Hepatocyte (in vitro differentiated cells): ENCODE measurements around the gene SHH.

ENCODE experiments used
- EZH2 ChIP-seq: fragments of 200-600 bp; sonication (generic); IDR thresholded peaks from 2 replicates; pipeline ENCODE4 v1.6.1; 2016; ENCODE audit warnings: antibody characterized with exemption, mild to moderate bottlenecking, borderline replicate concordance
- EZH2phosphoT487 ChIP-seq: fragments of 200-600 bp; sonication (generic); IDR thresholded peaks from one replicate; pipeline ENCODE4 v1.6.1; 2018; ENCODE audit warnings: antibody characterized with exemption, mild to moderate bottlenecking, low read depth, moderate library complexity; ENCODE audit not compliant: unreplicated experiment, severe bottlenecking
- TF ChIP-seq, protein P1 (sequence below): fragments of 200-600 bp; sonication (generic); IDR thresholded peaks from 2 replicates; pipeline ENCODE4 v1.5.1; 2016; ENCODE audit warnings: antibody characterized with exemption, mild to moderate bottlenecking; ENCODE audit not compliant: poor library complexity

DNA sequence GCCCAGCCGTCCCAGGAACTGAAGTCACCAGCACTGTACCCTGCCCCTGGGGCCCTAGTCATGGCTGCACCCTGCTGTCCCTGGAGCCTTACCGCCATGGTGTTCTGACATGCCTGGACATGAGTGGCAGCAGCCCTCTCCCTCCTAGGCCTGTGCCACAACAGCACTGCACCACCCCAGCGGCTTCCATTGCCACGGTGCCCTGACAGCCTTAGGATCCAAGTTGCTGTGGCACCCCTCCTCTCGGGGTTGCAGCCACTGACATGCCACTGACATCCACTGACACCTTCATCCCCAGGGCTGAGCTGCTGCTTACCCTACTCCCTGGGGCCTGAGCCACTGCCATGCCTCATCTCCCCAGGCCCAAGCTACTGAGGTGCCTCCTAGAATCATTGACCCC, 39.6 kb upstream of the SHH start:
- TF ChIP-seq, protein P1, sequence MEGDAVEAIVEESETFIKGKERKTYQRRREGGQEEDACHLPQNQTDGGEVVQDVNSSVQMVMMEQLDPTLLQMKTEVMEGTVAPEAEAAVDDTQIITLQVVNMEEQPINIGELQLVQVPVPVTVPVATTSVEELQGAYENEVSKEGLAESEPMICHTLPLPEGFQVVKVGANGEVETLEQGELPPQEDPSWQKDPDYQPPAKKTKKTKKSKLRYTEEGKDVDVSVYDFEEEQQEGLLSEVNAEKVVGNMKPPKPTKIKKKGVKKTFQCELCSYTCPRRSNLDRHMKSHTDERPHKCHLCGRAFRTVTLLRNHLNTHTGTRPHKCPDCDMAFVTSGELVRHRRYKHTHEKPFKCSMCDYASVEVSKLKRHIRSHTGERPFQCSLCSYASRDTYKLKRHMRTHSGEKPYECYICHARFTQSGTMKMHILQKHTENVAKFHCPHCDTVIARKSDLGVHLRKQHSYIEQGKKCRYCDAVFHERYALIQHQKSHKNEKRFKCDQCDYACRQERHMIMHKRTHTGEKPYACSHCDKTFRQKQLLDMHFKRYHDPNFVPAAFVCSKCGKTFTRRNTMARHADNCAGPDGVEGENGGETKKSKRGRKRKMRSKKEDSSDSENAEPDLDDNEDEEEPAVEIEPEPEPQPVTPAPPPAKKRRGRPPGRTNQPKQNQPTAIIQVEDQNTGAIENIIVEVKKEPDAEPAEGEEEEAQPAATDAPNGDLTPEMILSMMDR, result no peak
- TF ChIP-seq EZH2 (no peak), EZH2phosphoT487 (no peak)
